MM.1S (cell line): ENCODE data around the gene PKP4.

Experiments
- EZH2 ChIP-seq: fragments of 300-600 bp; sonication (generic); optimal IDR thresholded peaks from 2 replicates; pipeline ENCODE3; 2017; ENCODE audit warnings: low read depth, mild to moderate bottlenecking, antibody characterized with exemption, low read length, mixed read lengths
- EZH2phosphoT487 ChIP-seq: fragments of 300-600 bp; sonication (generic); IDR thresholded peaks from 2 replicates; pipeline ENCODE4 v1.6.1; 2018; ENCODE audit warnings: antibody characterized with exemption, low read length
- TF ChIP-seq, protein P1 (sequence below): fragments of 300-600 bp; sonication (generic); IDR thresholded peaks from 2 replicates; pipeline ENCODE4 v1.5.1; 2016; ENCODE audit warnings: antibody characterized with exemption, low read length, mixed read lengths

DNA sequence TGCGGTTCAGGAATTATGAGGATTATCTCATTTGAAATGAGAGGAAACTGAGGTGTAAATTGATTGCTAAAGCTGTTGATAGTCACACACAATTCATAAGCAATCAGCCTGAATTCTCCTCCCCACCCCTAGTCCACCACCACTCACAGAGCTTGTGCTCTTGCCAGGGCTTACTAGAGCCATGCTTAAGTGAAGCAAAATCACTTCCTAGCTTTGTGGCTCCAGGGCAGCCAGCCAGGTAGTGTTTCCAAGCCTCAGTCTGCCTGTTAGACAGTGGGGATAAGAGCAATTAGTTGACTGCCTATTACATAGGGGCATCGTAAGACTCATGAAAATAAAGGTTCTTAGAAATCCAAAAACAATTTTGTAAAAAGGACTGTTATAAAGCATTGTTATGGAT lies 87.2 kb downstream of the PKP4 start:
- TF ChIP-seq, protein P1, sequence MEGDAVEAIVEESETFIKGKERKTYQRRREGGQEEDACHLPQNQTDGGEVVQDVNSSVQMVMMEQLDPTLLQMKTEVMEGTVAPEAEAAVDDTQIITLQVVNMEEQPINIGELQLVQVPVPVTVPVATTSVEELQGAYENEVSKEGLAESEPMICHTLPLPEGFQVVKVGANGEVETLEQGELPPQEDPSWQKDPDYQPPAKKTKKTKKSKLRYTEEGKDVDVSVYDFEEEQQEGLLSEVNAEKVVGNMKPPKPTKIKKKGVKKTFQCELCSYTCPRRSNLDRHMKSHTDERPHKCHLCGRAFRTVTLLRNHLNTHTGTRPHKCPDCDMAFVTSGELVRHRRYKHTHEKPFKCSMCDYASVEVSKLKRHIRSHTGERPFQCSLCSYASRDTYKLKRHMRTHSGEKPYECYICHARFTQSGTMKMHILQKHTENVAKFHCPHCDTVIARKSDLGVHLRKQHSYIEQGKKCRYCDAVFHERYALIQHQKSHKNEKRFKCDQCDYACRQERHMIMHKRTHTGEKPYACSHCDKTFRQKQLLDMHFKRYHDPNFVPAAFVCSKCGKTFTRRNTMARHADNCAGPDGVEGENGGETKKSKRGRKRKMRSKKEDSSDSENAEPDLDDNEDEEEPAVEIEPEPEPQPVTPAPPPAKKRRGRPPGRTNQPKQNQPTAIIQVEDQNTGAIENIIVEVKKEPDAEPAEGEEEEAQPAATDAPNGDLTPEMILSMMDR = no peak
- TF ChIP-seq EZH2 (no peak), EZH2phosphoT487 (no peak)
